GM12878 (cell line): ENCODE results near the gene UIMC1. TPM values are rescaled to one million over a fixed set of nuclear protein-coding genes. Genes with fewer than 3 reads are reported as not detected.

Experiments
- ATAC-seq: fragments of 200-7000 bp; cut with Tn5 transposase; 3 replicates; pipeline ENCODE4 v1.9.1; 2020; ENCODE audit warnings: mild to moderate bottlenecking, moderate library complexity
- BruUV-seq: library from RNA; stranded (reverse); fragments of 400-500 nt; replicated peaks from 2 replicates; lab custom pipeline; 2021; lab: Mats Ljungman, UMichigan
- CTCF ChIA-PET: fragments of 300-600 bp; sonication (Branson Sonifier 250); formaldehyde crosslinking; extraction: SDS; loops from one replicate; lab custom pipeline; 2021; ENCODE audit warnings: inconsistent platforms; lab: Yijun Ruan, JAX
- POLR2A ChIA-PET: fragments of 350-600 bp; formaldehyde crosslinking; extraction: SDS; loops from one replicate; lab custom pipeline; 2021; ENCODE audit warnings: inconsistent platforms; lab: Charles Lee
- RAD21 ChIA-PET: fragments of 300-600 bp; sonication (Branson Sonifier 250); formaldehyde crosslinking; loops from one replicate; lab custom pipeline; 2023; ENCODE audit warnings: antibody characterized with exemption; ENCODE audit not compliant: unreplicated experiment; lab: Charles Lee
- SMC1A ChIA-PET: fragments of 300-600 bp; sonication (Branson Sonifier 250); formaldehyde crosslinking; loops from one replicate; lab custom pipeline; 2023; ENCODE audit not compliant: unreplicated experiment, uncharacterized antibody; lab: Charles Lee
- DNase-seq: peaks from one replicate; pipeline ENCODE4 v3.0.0-alpha.2; 2011; ENCODE audit warnings: low read depth, low spot score
- FAIRE-seq: peaks from 3 replicates; lab custom pipeline; 2011; peaks lifted over from hg19 to GRCh38; lab: Jason Lieb, UNC
- H2AFZ ChIP-seq: 2 replicates; pipeline ENCODE4 v1.6.0; 2011; ENCODE audit warnings: low read depth, low read length, control low read depth; ENCODE audit not compliant: control insufficient read depth
- H3K27ac ChIP-seq: 2 replicates; pipeline ENCODE4 v1.5.1; 2011; ENCODE audit warnings: control low read depth; ENCODE audit not compliant: control insufficient read depth, insufficient read depth
- H3K27me3 ChIP-seq, 2 experiments: replicated peaks in 1 of 2; 2 replicates each; pipeline versions ENCODE4 v1.6.0 to v1.6.1; 2011; ENCODE audit warnings: low read length in 1 of 2; ENCODE audit not compliant: control insufficient read depth in 2 of 2, insufficient read depth in 2 of 2
- H3K36me3 ChIP-seq, 2 experiments: 2 replicates each; pipeline ENCODE4 v1.5.1; 2011; ENCODE audit warnings: low read length in 1 of 2; ENCODE audit not compliant: control insufficient read depth in 2 of 2, insufficient read depth in 2 of 2
- H3K4me1 ChIP-seq: 2 replicates; pipeline ENCODE4 v1.6.1; 2011; ENCODE audit warnings: mild to moderate bottlenecking, low read length, moderate library complexity, mixed read lengths; ENCODE audit not compliant: control insufficient read depth, insufficient read depth
- H3K4me2 ChIP-seq: 2 replicates; pipeline ENCODE4 v1.6.0; 2011; ENCODE audit warnings: control low read depth; ENCODE audit not compliant: control insufficient read depth, insufficient read depth
- H3K4me3 ChIP-seq: fragments of 200-600 bp; sonication (generic); 2 replicates; pipeline ENCODE4 v1.5.1; 2016
- H3K79me2 ChIP-seq: 2 replicates; pipeline ENCODE4 v1.6.0; 2011; ENCODE audit warnings: low read length; ENCODE audit not compliant: control insufficient read depth, insufficient read depth
- H3K9ac ChIP-seq: 2 replicates; pipeline ENCODE4 v1.8.0; 2011; ENCODE audit warnings: low read length, control low read depth, mixed read lengths; ENCODE audit not compliant: control insufficient read depth, insufficient read depth
- H3K9me3 ChIP-seq: replicated peaks from 3 replicates; pipeline ENCODE4 v1.5.1; 2011; ENCODE audit warnings: mild to moderate bottlenecking, low read length; ENCODE audit not compliant: control insufficient read depth, insufficient read depth
- H4K20me1 ChIP-seq: 2 replicates; pipeline ENCODE4 v1.6.0; 2011; ENCODE audit not compliant: control insufficient read depth, insufficient read depth
- CEBPB ChIP-seq, 2 experiments: fragments of 150-350 bp in 1 of 2; IDR thresholded peaks; 2 replicates each; pipeline ENCODE4 v1.6.1; 2012 to 2014; ENCODE audit warnings: low read depth in 2 of 2, low read length in 2 of 2, borderline replicate concordance in 1 of 2, inconsistent platforms in 1 of 2
- CUX1 ChIP-seq: IDR thresholded peaks from 2 replicates; pipeline ENCODE4 v1.6.1; 2012; ENCODE audit warnings: improper control_type of control experiment, low read depth, low read length; ENCODE audit not compliant: insufficient replicate concordance
- E4F1 ChIP-seq: fragments of 450-650 bp; IDR thresholded peaks from 2 replicates; pipeline ENCODE4 v1.6.1; 2018; ENCODE audit warnings: borderline replicate concordance, mild to moderate bottlenecking; ENCODE audit not compliant: partially characterized antibody
- GATAD2B ChIP-seq: fragments of 450-650 bp; conservative IDR thresholded peaks from 2 replicates; pipeline ENCODE4 v1.6.1; 2017; ENCODE audit warnings: low read depth, mild to moderate bottlenecking, moderate library complexity
- IKZF2 ChIP-seq, 2 experiments: fragments of 450-650 bp; IDR thresholded peaks; 2 replicates each; pipeline ENCODE4 v1.6.1; 2017; ENCODE audit warnings: mild to moderate bottlenecking in 2 of 2, moderate library complexity in 2 of 2
- IRF3 ChIP-seq: fragments of 450-650 bp; IDR thresholded peaks from 2 replicates; pipeline ENCODE4 v1.6.1; 2014; ENCODE audit warnings: mild to moderate bottlenecking
- KAT2A ChIP-seq: conservative IDR thresholded peaks from 2 replicates; pipeline ENCODE4 v1.6.1; 2011; ENCODE audit warnings: low read depth, low read length; ENCODE audit not compliant: control insufficient read depth
- MTA3 ChIP-seq: IDR thresholded peaks from 2 replicates; pipeline ENCODE4 v1.6.1; 2012; ENCODE audit warnings: low read length, inconsistent platforms, borderline replicate concordance
- NFYA ChIP-seq: IDR thresholded peaks from 2 replicates; pipeline ENCODE4 v1.6.1; 2011; ENCODE audit warnings: low read depth, mild to moderate bottlenecking, low read length, improper control_type of control experiment, borderline replicate concordance
- PAX8 ChIP-seq: fragments of 450-650 bp; IDR thresholded peaks from 2 replicates; pipeline ENCODE4 v1.6.1; 2017; ENCODE audit warnings: mild to moderate bottlenecking, moderate library complexity
- RAD51 ChIP-seq: fragments of 450-650 bp; IDR thresholded peaks from 2 replicates; pipeline ENCODE4 v1.6.1; 2016; ENCODE audit warnings: moderate library complexity, mild to moderate bottlenecking, inconsistent platforms
- SPI1 ChIP-seq: IDR thresholded peaks from 2 replicates; pipeline ENCODE4 v1.6.1; 2011; ENCODE audit warnings: low read depth, mild to moderate bottlenecking, low read length, moderate library complexity, borderline replicate concordance; ENCODE audit not compliant: insufficient read depth
- SREBF2 ChIP-seq: IDR thresholded peaks from 2 replicates; pipeline ENCODE4 v1.6.1; 2012; ENCODE audit warnings: mild to moderate bottlenecking, low read length
- TAF1 ChIP-seq: IDR thresholded peaks from 2 replicates; pipeline ENCODE4 v1.6.1; 2011; ENCODE audit warnings: mild to moderate bottlenecking, low read depth, low read length, borderline replicate concordance
- TBL1XR1 ChIP-seq: IDR thresholded peaks from 2 replicates; pipeline ENCODE4 v1.6.1; 2012; ENCODE audit warnings: low read depth, low read length, improper control_type of control experiment
- TCF3 ChIP-seq: IDR thresholded peaks from 2 replicates; pipeline ENCODE4 v1.6.1; 2012; ENCODE audit warnings: low read depth, mild to moderate bottlenecking, low read length, borderline replicate concordance; ENCODE audit not compliant: insufficient read depth
- YBX1 ChIP-seq: fragments of 450-650 bp; IDR thresholded peaks from 2 replicates; pipeline ENCODE4 v1.6.1; 2016; ENCODE audit warnings: antibody characterized with exemption
- WGBS: methylation state at CpG from one replicate; pipeline ENCODE4 v1.1.6; 2016; ENCODE audit warnings: low lambda C conversion rate; ENCODE audit not compliant: insufficient replicate concordance, insufficient coverage; ENCODE audit errors: missing lambda C conversion rate; 5-methylcytosine and 5-hydroxymethylcytosine counted together
- in situ Hi-C: fragments of 300-500 bp; cut with MboI; formaldehyde crosslinking; loops from 9 replicates; pipeline ENCODE4 v1.14.3; 2018; ENCODE audit warnings: mixed read lengths
- intact Hi-C: fragments of 100-400 bp; cut with micrococcal nuclease; formaldehyde crosslinking; loops from one replicate; pipeline ENCODE4 v1.14.2; 2022; ENCODE audit not compliant: unreplicated experiment
- polyA plus RNA-seq, 11 experiments: library from polyadenylated mRNA; depleted of rRNA in 4 of 11; unstranded in 6 of 11; stranded (reverse) in 5 of 11; fragments of >200 nt; fragmentation: Nextera tagmentation in 4 of 11; fragmentation: Illumina TruSeq in 1 of 11; extraction: Ambion mirVana in 4 of 11; extraction: Trizol in 1 of 11; gene quantifications; 1 replicate in 1 of 11; 2 replicates in 10 of 11; pipeline versions ENCODE4 v1.2.1 to v1.2.3, GENCODE V29; 2011 to 2016; ENCODE audit warnings: inconsistent platforms in 2 of 11, missing spikeins in 2 of 11, low read depth in 1 of 11
- total RNA-seq, 4 experiments: library from RNA; depleted of rRNA in 3 of 4; stranded (reverse); fragments of >200 nt in 3 of 4; fragmentation: Illumina TruSeq in 1 of 4; extraction: Trizol in 1 of 4; gene quantifications; 2 replicates each; pipeline versions ENCODE4 v1.2.1 to v1.2.3, GENCODE V29; 2013 to 2021

The UIMC1 gene
- total and polyA plus RNA-seq, 10 of the 15 experiments (the other 5 are each of a cell fraction or from before 2014, with no cell fraction given) = 16.2 to 51.4 (median 32.7) TPM

GRCh38 chr5:176921714-176922113 is 84.9 kb downstream of the UIMC1 start:
- DNase-seq (no peak), FAIRE-seq (peak; percentile 71), ATAC-seq (no peak)
- no TSS peak for BruUV-seq
- intact Hi-C loops = no loop called here
- Histone ChIP-seq H3K4me3 (no peak overlapping the region), H3K27me3 (no peaks in the 10 kb centered on the region), H3K27ac (no peak overlapping the region), H3K4me1 (no peaks in the 10 kb centered on the region), H4K20me1 (no peaks in the 10 kb centered on the region), H3K9me3 (no peaks in the 10 kb centered on the region), H3K79me2 (no peaks in the 10 kb centered on the region), H3K36me3 (peaks cover 0 to 9% of the 10 kb centered on the region in 2 experiments; a peak in 3 of 4 replicates), H3K4me2 (no peak overlapping the region), H3K9ac (no peak overlapping the region), H2AFZ (no peak overlapping the region)
- POLR2A ChIA-PET = no interaction called here
- RAD21 ChIA-PET = no interaction called here
- SMC1A ChIA-PET = no interaction called here
- CTCF ChIA-PET = interaction anchor here (0.7 to 0.9 kb wide), 2 partner anchors 60 to 263 kb away, joined by 3 read pairs; no protein-coding TSS in a partner anchor
- in situ Hi-C loops = no loop called here
- WGBS = 88% methylated on average over 3 of the region's 3 CpGs
- TF ChIP-seq E4F1 (no peak), CUX1 (no peak), TAF1 (no peak), PAX8 (no peak), TBL1XR1 (no peak), TCF3 (no peak), IRF3 (no peak), RAD51 (no peak), SPI1 (no peak), KAT2A (no peak), SREBF2 (no peak), CEBPB (IDR thresholded peaks at IDR 0.05; ENCODE audit: borderline replicate concordance in 1 of 2, low read depth in 2 of 2, low read length in 2 of 2) (no peak), GATAD2B (no peak), YBX1 (no peak), NFYA (no peak), MTA3 (no peak), IKZF2 (IDR thresholded peaks at IDR 0.05) (no peak)
